ENCODE data around the gene STARD3NL.

The STARD3NL gene

DNA sequence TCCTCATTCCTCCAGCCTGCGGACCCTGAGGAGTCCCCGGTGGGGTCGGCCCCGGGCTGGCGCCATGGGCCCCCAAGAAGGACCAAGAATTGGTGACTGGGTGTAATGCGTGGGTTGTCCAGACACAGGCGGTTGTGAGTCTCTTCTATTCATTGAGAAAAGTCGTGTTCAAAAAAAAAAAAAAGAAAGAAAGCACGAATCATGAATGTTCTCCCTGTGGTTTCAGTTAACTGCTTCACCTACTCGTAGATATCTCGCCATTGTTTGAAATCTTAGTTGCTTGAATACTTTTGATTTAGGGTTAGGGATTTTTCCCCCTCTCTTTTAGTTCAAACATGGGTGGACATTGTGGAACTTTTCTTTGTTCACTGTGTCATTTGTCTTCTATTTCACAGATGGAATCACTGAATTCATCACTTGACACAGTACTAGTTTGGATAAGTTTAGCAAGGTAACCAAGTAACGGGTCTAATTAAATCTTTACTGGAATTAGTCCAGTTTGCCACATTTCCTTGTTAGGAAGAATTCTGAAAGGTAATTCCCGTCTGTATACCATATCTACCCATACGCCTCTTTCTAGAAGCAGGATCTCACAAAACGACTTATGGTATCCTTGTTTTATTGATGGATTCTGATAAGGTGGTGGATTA, 775 bp downstream of the STARD3NL start:
- no peak for DNase-seq (ENCODE audit: extremely low read depth, insufficient read length)
- Histone ChIP-seq H3K36me3 (ENCODE audit: control insufficient read depth, insufficient read depth, low read length) (no peaks in the 10 kb centered on the region), H3K4me3 (replicated peaks; ENCODE audit: low read depth, low read length) (peak overlapping the region; percentile 99), H3K27me3 (replicated peaks; ENCODE audit: control insufficient read depth, insufficient read depth, low read length) (no peaks in the 10 kb centered on the region)
- TF ChIP-seq, protein P1, sequence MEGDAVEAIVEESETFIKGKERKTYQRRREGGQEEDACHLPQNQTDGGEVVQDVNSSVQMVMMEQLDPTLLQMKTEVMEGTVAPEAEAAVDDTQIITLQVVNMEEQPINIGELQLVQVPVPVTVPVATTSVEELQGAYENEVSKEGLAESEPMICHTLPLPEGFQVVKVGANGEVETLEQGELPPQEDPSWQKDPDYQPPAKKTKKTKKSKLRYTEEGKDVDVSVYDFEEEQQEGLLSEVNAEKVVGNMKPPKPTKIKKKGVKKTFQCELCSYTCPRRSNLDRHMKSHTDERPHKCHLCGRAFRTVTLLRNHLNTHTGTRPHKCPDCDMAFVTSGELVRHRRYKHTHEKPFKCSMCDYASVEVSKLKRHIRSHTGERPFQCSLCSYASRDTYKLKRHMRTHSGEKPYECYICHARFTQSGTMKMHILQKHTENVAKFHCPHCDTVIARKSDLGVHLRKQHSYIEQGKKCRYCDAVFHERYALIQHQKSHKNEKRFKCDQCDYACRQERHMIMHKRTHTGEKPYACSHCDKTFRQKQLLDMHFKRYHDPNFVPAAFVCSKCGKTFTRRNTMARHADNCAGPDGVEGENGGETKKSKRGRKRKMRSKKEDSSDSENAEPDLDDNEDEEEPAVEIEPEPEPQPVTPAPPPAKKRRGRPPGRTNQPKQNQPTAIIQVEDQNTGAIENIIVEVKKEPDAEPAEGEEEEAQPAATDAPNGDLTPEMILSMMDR (IDR thresholded peaks at IDR 0.05; ENCODE audit: insufficient read depth, low read length, poor library complexity, severe bottlenecking): peak; percentile 10

DNA sequence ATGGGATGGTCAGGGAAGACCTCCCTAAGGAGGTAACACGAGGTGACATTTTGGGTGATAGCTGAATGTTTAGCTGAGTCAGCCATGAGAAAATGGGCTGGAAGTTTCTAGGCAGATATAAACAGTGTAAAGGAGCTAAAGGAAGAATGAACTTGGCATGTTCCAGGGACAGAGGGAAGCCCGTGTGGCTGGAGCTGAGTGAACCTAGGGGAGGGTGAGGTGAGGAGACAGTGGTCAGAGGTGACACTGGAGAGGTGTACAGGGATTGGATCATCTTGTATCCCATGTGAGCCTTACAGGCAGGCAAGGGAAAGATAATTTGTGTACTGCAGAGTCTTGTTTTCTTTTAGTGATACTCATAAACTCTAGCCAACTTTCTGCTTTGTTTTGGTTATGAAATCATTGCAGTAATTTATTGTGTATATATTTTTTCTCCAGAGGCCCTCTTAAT, 1.8 kb downstream of the STARD3NL start:
- no peak for DNase-seq (ENCODE audit: extremely low read depth, insufficient read length)
- no peaks in the 10 kb centered on the region for H3K36me3 ChIP-seq (ENCODE audit: control insufficient read depth, insufficient read depth, low read length)
- H3K4me3 ChIP-seq (replicated peaks; ENCODE audit: low read depth, low read length): peak overlapping the region; percentile 99
- TF ChIP-seq, protein P1 (IDR thresholded peaks at IDR 0.05; ENCODE audit: insufficient read depth, low read length, poor library complexity, severe bottlenecking): no peak
- H3K27me3 ChIP-seq (replicated peaks; ENCODE audit: control insufficient read depth, insufficient read depth, low read length): no peaks in the 10 kb centered on the region

DNA sequence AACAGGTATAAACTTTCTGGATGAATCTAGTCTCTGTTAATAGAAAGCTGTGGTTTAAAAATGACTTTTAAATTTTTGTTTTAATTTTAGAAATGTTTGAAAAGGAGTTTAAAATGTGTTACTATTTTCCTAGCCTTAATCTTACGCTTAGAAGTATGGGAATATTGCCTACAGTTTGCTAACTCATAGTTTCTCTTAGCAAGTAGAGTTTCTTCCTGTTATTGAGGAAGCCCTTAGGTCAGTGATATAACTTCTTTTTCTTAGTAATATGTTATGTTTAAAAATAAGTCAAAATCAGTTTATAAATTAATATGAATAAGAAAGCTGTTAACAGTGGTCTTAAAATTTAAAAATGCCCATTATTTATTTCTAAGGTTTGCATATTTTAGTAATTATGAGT, 3.1 kb downstream of the STARD3NL start:
- TF ChIP-seq, protein P1 (IDR thresholded peaks at IDR 0.05; ENCODE audit: insufficient read depth, low read length, poor library complexity, severe bottlenecking): no peak
- H3K27me3 ChIP-seq (replicated peaks; ENCODE audit: control insufficient read depth, insufficient read depth, low read length): no peaks in the 10 kb centered on the region
- H3K4me3 ChIP-seq (replicated peaks; ENCODE audit: low read depth, low read length): no peak overlapping the region
- no peaks in the 10 kb centered on the region for H3K36me3 ChIP-seq (ENCODE audit: control insufficient read depth, insufficient read depth, low read length)
- no peak for DNase-seq (ENCODE audit: extremely low read depth, insufficient read length)

DNA sequence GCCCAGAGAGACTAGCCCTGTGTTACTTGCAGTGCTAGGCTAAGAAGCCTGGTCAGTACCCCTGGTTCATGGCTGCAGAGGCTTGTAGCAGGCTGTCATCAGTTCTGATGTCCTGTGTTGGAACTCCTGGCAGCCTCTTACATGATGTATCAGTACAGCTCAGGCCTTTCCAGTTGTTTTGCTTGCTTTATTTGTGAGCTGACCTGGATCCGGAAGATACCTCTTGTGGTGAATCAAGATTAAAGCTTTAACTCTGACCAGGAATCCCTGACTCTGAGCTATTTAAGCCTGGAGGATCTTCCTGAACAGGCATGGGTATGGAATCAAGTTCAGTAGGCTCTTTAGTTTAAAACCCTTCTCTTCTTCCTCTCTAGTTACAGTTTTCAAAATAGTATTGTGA, 4.4 kb downstream of the STARD3NL start:
- DNase-seq (ENCODE audit: extremely low read depth, insufficient read length): no peak
- Histone ChIP-seq H3K27me3 (replicated peaks; ENCODE audit: control insufficient read depth, insufficient read depth, low read length) (no peaks in the 10 kb centered on the region), H3K36me3 (ENCODE audit: control insufficient read depth, insufficient read depth, low read length) (no peaks in the 10 kb centered on the region; the same call in 1 of the 2 replicates), H3K4me3 (replicated peaks; ENCODE audit: low read depth, low read length) (no peak overlapping the region)
- TF ChIP-seq, protein P1 (IDR thresholded peaks at IDR 0.05; ENCODE audit: insufficient read depth, low read length, poor library complexity, severe bottlenecking): no peak

DNA sequence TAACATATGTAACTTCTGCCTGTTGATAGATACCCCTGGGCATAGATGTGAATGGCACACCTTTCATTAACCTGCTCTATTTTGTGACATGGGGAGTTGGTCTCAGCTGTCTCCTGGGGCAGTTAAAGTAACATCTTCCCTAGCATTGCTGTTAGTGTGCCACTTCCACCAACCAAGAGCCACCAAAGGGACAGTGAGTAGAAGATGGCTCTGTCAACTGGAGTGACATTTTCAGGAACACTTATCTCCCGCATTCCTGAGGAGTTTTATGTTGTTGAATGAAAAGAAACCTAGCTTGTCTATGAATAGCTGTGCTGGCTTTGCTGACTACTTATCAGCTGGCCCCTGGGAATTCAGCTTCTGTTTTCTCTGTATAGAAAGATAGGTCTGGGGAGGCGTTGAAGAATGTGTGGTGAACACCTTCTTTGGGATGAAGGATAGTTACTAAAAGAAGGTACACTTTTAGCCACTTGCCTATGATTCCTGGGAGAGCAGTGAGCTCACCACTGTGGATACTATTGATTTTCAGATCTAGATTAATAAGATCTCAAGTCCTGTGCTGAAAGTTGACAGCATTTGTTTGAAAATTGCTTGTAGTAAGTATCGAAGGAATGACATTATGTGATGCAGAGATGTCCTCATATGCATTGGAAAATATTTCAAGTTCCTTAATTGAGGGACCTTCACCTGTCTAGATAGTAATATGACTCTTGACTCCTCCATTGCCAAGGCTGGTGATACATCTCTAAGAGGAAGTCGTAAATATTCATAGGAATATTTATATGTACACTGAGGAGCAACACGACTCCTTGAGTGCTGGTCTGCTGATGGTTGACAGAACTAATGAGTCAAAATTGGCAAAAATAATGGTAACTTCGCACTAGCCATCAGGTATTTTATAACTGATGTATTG, 7.6 kb downstream of the STARD3NL start:
- no peaks in the 10 kb centered on the region for H3K27me3 ChIP-seq (replicated peaks; ENCODE audit: control insufficient read depth, insufficient read depth, low read length)
- TF ChIP-seq, protein P1 (IDR thresholded peaks at IDR 0.05; ENCODE audit: insufficient read depth, low read length, poor library complexity, severe bottlenecking): no peak
- DNase-seq (ENCODE audit: extremely low read depth, insufficient read length): no peak
- H3K36me3 ChIP-seq (ENCODE audit: control insufficient read depth, insufficient read depth, low read length): no peaks in the 10 kb centered on the region; the same call in 1 of the 2 replicates
- no peak overlapping the region for H3K4me3 ChIP-seq (replicated peaks; ENCODE audit: low read depth, low read length)

Measured in GM06990 (cell line).